Activated T-helper 17 cell treated with anti-CD3 and anti-CD28 coated beads, Interleukin-2, amount 50 U/mL, for 72 hours (primary cell): ENCODE measurements around the gene RNF112. TPM values are rescaled to one million over a fixed set of nuclear protein-coding genes. Genes with fewer than 3 reads are reported as not detected.
A peak's percentile ranks its signal among the peaks of the same experiment; 100 is the strongest.
"Not testable (repeated sequence)": the region's sequence is repeated elsewhere in the genome, so short reads cannot be mapped to it uniquely, and the experiment has no call there.

Experiments used
- ATAC-seq: fragments of 150-1000 bp; cut with Tn5 transposase; replicated peaks from 2 replicates; pipeline ENCODE4 v1.10.0; 2021; ENCODE audit warnings: mild to moderate bottlenecking, moderate library complexity
- H3K27ac Mint-ChIP-seq: one replicate; pipeline ENCODE4 v1.8.0; 2022; ENCODE audit warnings: mixed read lengths
- H3K27me3 Mint-ChIP-seq: one replicate; pipeline ENCODE4 v1.8.0; 2022; ENCODE audit warnings: mixed read lengths
- H3K36me3 Mint-ChIP-seq: one replicate; pipeline ENCODE4 v1.8.0; 2022; ENCODE audit warnings: low read depth, mild to moderate bottlenecking, mixed read lengths
- H3K4me1 Mint-ChIP-seq: one replicate; pipeline ENCODE4 v1.8.0; 2022; ENCODE audit warnings: mixed read lengths
- H3K4me3 Mint-ChIP-seq: one replicate; pipeline ENCODE4 v1.8.0; 2022; ENCODE audit warnings: mild to moderate bottlenecking, mixed read lengths
- H3K9me3 Mint-ChIP-seq: one replicate; pipeline ENCODE4 v1.8.0; 2022; ENCODE audit warnings: mixed read lengths
- total RNA-seq, 2 donors: library from RNA; stranded (reverse); gene quantifications; one replicate each; pipeline ENCODE4 v1.2.3, GENCODE V29; 2022

RNF112 gene
- total RNA-seq, 2 donors from 2014 or later = 0.56 to 3.1 TPM

GRCh38 chr17:19426631-19427030 is 15.6 kb downstream of the RNF112 start:
- Mint-ChIP-seq H3K27me3 (no peaks in the 10 kb centered on the region), H3K9me3 (no peaks in the 10 kb centered on the region), H3K36me3 (no peaks in the 10 kb centered on the region), H3K4me1 (no peaks in the 10 kb centered on the region), H3K4me3 (no peak overlapping the region), H3K27ac (no peak overlapping the region)
- ATAC-seq = no peak

DNA sequence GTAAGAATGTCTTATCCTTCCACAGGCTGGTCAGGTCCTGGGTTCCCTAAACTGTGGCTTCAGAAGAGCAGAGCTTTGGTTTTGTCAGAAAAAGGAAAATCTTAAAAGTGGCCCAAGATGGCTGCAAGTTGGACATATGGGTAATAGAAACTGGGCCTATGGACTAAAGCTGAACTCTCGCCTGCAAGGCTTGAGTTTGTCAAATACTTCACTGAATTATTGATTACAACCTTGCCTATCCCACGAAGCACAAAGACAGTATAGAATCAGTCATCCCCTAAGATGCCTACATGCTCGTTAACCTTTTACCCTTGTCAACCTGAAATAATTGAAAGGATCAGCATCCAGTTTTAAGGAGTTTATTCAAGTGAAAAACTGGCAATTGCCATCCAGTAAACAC is 20.7 kb downstream of the RNF112 start:
- Mint-ChIP-seq H3K4me1 (no peaks in the 10 kb centered on the region), H3K27ac (no peak overlapping the region), H3K36me3 (no peaks in the 10 kb centered on the region), H3K9me3 (no peaks in the 10 kb centered on the region), H3K27me3 (no peaks in the 10 kb centered on the region), H3K4me3 (no peak overlapping the region)
- ATAC-seq = no peak

- no peaks in the 10 kb centered on the region for H3K36me3 Mint-ChIP-seq
- H3K9me3 Mint-ChIP-seq = no peaks in the 10 kb centered on the region
- no peaks in the 10 kb centered on the region for H3K27me3 Mint-ChIP-seq
- no peak overlapping the region for H3K4me3 Mint-ChIP-seq
- H3K27ac Mint-ChIP-seq = no peak overlapping the region
- H3K4me1 Mint-ChIP-seq = no peaks in the 10 kb centered on the region
- ATAC-seq = no peak
Measured at GRCh38 chr17:19433255-19433654, 22.2 kb downstream of the RNF112 start.

DNA sequence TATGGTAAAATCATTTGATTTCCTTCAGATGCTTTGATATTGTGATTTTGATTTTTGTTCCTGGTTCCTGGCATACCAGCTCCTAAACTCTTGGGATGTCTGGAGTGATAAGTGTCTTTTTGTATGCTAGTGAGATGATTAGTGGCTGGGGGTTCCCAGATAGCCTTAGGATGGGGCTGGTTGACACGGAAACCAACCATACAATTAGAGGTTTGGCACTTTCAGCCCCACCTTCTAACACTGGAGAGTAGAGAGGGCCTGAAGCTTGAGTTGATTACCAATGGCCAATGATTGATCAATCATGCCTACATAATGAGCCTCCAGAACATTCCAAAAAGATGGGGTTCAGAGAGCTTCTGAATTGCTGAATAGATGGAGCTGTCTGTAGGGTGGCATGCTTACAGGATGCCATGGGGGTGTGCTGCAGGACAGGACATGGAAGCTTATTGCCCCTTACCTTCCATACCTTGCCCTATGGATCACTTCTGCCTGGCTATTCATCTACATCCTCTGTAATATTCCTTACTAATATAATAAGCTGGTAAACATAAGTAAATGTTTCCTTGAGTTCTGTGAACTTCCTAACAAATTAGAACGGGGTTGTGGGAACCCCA is 22.8 kb downstream of the RNF112 start:
- no peak overlapping the region for H3K27ac Mint-ChIP-seq
- H3K9me3 Mint-ChIP-seq = no peaks in the 10 kb centered on the region
- ATAC-seq = no peak
- no peak overlapping the region for H3K4me3 Mint-ChIP-seq
- H3K36me3 Mint-ChIP-seq = no peaks in the 10 kb centered on the region
- H3K27me3 Mint-ChIP-seq = no peaks in the 10 kb centered on the region
- H3K4me1 Mint-ChIP-seq = no peaks in the 10 kb centered on the region

DNA sequence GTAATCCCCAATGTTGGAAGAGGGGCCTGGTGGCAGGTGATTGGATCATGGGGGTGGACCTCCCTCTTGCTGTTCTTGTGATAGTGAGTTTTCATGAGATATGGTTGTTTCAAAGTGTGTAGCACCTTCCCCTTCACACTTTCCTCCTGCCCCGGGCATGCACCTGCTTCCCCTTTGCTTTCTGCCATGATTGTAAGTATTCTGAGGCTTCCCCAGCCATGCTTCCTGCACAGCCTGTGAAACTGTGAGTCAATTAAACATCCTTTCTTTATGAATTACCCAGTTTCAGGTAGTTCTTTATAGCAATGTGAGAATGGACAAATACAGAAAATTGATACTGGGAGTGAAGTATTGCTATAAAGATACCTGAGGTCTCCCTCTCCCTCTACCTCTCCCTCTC is 29.4 kb downstream of the RNF112 start:
- H3K36me3 Mint-ChIP-seq = no peaks in the 10 kb centered on the region
- H3K4me1 Mint-ChIP-seq = peaks cover 6% of the 10 kb centered on the region
- peaks cover 8% of the 10 kb centered on the region for H3K27me3 Mint-ChIP-seq
- H3K4me3 Mint-ChIP-seq = no peak overlapping the region
- H3K27ac Mint-ChIP-seq = no peak overlapping the region
- H3K9me3 Mint-ChIP-seq = no peaks in the 10 kb centered on the region
- peak; percentile 56 for ATAC-seq

GRCh38 chr17:19441288-19441687 is 30.3 kb downstream of the RNF112 start:
- H3K27ac Mint-ChIP-seq, H3K4me3 Mint-ChIP-seq, ATAC-seq, H3K9me3 Mint-ChIP-seq, H3K27me3 Mint-ChIP-seq, H3K4me1 Mint-ChIP-seq, H3K36me3 Mint-ChIP-seq: not testable (repeated sequence)

- H3K36me3 Mint-ChIP-seq = no peaks in the 10 kb centered on the region
- H3K27ac Mint-ChIP-seq = no peak overlapping the region
- no peak for ATAC-seq
Measured at GRCh38 chr17:19442731-19443130, 31.7 kb downstream of the RNF112 start.

DNA sequence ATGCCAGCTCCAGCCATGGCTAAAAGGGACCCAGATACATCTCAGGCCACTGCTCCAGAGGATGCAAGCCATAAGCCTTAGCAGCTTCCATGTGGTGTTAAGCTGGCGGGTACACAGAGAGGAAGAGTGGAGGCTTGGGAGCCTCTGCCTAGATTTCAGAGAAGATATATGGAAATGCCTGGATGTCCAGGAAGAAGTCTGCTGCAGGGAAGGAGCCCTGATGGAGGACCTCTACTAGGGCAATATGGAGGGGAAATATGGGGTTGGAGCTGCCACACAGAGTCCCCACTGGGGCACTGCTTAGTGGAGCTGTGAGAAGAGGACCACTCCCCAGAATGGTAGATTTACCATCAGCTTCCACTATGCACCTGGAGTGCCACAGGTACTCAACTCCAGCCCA is 32.1 kb downstream of the RNF112 start:
- Mint-ChIP-seq H3K27me3 (peaks cover 13% of the 10 kb centered on the region), H3K9me3 (no peaks in the 10 kb centered on the region), H3K4me1 (peaks cover 11% of the 10 kb centered on the region), H3K36me3 (no peaks in the 10 kb centered on the region), H3K4me3 (no peak overlapping the region), H3K27ac (no peak overlapping the region)
- ATAC-seq = no peak

More at GRCh38 chr17:19442731-19443130, 31.7 kb downstream of the RNF112 start:
- peaks cover 11% of the 10 kb centered on the region for H3K4me1 Mint-ChIP-seq
- H3K4me3 Mint-ChIP-seq = no peak overlapping the region
- peaks cover 13% of the 10 kb centered on the region for H3K27me3 Mint-ChIP-seq
- H3K9me3 Mint-ChIP-seq = no peaks in the 10 kb centered on the region

GRCh38 chr17:19445105-19445504 is 34.1 kb downstream of the RNF112 start:
- H3K27me3 Mint-ChIP-seq = peaks cover 22% of the 10 kb centered on the region
- H3K4me1 Mint-ChIP-seq = peaks cover 10% of the 10 kb centered on the region
- H3K36me3 Mint-ChIP-seq = no peaks in the 10 kb centered on the region
- ATAC-seq = no peak
- H3K27ac Mint-ChIP-seq = no peak overlapping the region
- no peak overlapping the region for H3K4me3 Mint-ChIP-seq
- H3K9me3 Mint-ChIP-seq = no peaks in the 10 kb centered on the region

DNA sequence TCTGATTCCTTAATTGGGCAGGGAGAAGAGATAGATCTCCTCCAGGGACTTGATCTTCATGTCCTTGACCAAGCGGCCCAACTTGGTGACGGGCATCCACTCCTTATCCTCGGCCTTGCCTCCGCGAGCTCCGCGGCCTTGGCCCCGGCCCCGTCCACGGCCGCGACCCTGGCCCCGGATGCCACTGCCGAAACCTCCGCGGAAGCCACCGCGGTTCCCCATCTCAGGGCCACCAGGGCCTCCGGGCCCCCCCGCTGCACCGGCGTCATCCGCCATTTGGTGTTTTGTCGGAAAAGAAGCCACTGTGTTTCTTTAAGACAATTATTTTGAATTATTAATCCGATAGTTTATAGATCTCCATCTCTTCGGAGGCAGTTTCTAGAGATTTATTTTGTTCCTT is 35.5 kb downstream of the RNF112 start:
- H3K4me3 Mint-ChIP-seq, H3K4me1 Mint-ChIP-seq, H3K36me3 Mint-ChIP-seq, ATAC-seq, H3K9me3 Mint-ChIP-seq: not testable (repeated sequence)
- Mint-ChIP-seq H3K27me3 (peaks cover 17% of the 10 kb centered on the region), H3K27ac (peak overlapping the region; percentile 78)

- H3K27ac Mint-ChIP-seq = peak overlapping the region; percentile 78
- no peaks in the 10 kb centered on the region for H3K36me3 Mint-ChIP-seq
- no peaks in the 10 kb centered on the region for H3K9me3 Mint-ChIP-seq
- H3K4me3 Mint-ChIP-seq = no peak overlapping the region
- ATAC-seq = peak; percentile 43
- peaks cover 20% of the 10 kb centered on the region for H3K27me3 Mint-ChIP-seq
- peaks cover 5% of the 10 kb centered on the region for H3K4me1 Mint-ChIP-seq
Measured at GRCh38 chr17:19447085-19447583, 36.1 kb downstream of the RNF112 start.

GRCh38 chr17:19448341-19449268 is 37.6 kb downstream of the RNF112 start:
- H3K9me3 Mint-ChIP-seq = no peaks in the 10 kb centered on the region
- no peak overlapping the region for H3K4me3 Mint-ChIP-seq
- H3K36me3 Mint-ChIP-seq = no peaks in the 10 kb centered on the region
- H3K27ac Mint-ChIP-seq = no peak overlapping the region
- H3K27me3 Mint-ChIP-seq = peaks cover 17% of the 10 kb centered on the region
- ATAC-seq = no peak
- H3K4me1 Mint-ChIP-seq = peaks cover 5% of the 10 kb centered on the region

GRCh38 chr17:19449656-19450055 is 38.6 kb downstream of the RNF112 start:
- H3K27me3 Mint-ChIP-seq = peaks cover 17% of the 10 kb centered on the region
- no peak for ATAC-seq
- peaks cover 5% of the 10 kb centered on the region for H3K4me1 Mint-ChIP-seq
- H3K9me3 Mint-ChIP-seq = no peaks in the 10 kb centered on the region
- H3K27ac Mint-ChIP-seq = no peak overlapping the region
- H3K4me3 Mint-ChIP-seq = no peak overlapping the region
- H3K36me3 Mint-ChIP-seq = no peaks in the 10 kb centered on the region

- H3K36me3 Mint-ChIP-seq = no peaks in the 10 kb centered on the region
- ATAC-seq = no peak
- no peak overlapping the region for H3K4me3 Mint-ChIP-seq
- H3K4me1 Mint-ChIP-seq = peaks cover 4% of the 10 kb centered on the region
- no peak overlapping the region for H3K27ac Mint-ChIP-seq
- H3K27me3 Mint-ChIP-seq = peaks cover 13% of the 10 kb centered on the region
- no peaks in the 10 kb centered on the region for H3K9me3 Mint-ChIP-seq
Measured at GRCh38 chr17:19453296-19453695, 42.3 kb downstream of the RNF112 start.

DNA sequence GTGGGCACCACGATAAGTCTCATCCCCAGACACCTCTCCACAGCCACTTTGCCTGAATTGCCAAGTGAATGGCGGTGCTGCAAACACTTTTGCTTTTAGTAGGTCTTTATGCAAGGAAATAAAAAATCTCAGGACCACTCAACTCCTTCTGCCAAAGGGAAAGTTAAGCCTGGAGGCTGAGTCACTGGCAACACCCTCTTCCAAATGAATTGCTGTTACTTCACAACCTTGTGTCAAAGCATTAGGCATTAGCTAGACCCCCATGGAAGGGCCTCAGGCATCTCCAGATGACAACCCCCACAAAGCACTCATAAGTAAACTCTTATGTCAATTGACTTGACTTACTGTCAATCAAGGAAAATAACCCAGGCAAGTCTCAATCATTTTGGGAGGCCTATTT is 43.0 kb downstream of the RNF112 start:
- no peak for ATAC-seq

More for the DNA sequence above, 43.0 kb downstream of the RNF112 start:
- peaks cover 8% of the 10 kb centered on the region for H3K27me3 Mint-ChIP-seq
- no peaks in the 10 kb centered on the region for H3K9me3 Mint-ChIP-seq
- no peaks in the 10 kb centered on the region for H3K36me3 Mint-ChIP-seq
- H3K4me3 Mint-ChIP-seq = no peak overlapping the region
- H3K27ac Mint-ChIP-seq = no peak overlapping the region
- H3K4me1 Mint-ChIP-seq = peaks cover 4% of the 10 kb centered on the region
